Skeletal muscle satellite cell (primary cell): ENCODE data around the gene MAP7.

Source experiments
- H3K27me3 ChIP-seq: 2 replicates; pipeline ENCODE4 v1.7.0; 2013; ENCODE audit warnings: low read length; ENCODE audit not compliant: control insufficient read depth, insufficient read depth
- H3K36me3 ChIP-seq: 2 replicates; pipeline ENCODE4 v1.7.0; 2013; ENCODE audit warnings: mild to moderate bottlenecking, control low read depth, low read length; ENCODE audit not compliant: insufficient read depth
- H3K4me1 ChIP-seq: 2 replicates; pipeline ENCODE4 v1.7.0; 2013; ENCODE audit warnings: low read length; ENCODE audit not compliant: control insufficient read depth, insufficient read depth
- H3K4me2 ChIP-seq: 2 replicates; pipeline ENCODE4 v1.7.0; 2013; ENCODE audit warnings: mild to moderate bottlenecking, low read length
- H3K4me3 ChIP-seq: 2 replicates; pipeline ENCODE4 v1.7.0; 2013; ENCODE audit warnings: low read length
- H3K9ac ChIP-seq: 2 replicates; pipeline ENCODE4 v1.7.0; 2013; ENCODE audit warnings: mild to moderate bottlenecking, low read depth, low read length, moderate library complexity
- H3K9me3 ChIP-seq: replicated peaks from 2 replicates; pipeline ENCODE4 v1.7.0; 2013; ENCODE audit warnings: mild to moderate bottlenecking, control low read depth, low read length

MAP7 gene

GRCh38 chr6:136527831-136528230 lies 22.4 kb downstream of the MAP7 start:
- H3K27me3 ChIP-seq = no peaks in the 10 kb centered on the region
- no peaks in the 10 kb centered on the region for H3K9me3 ChIP-seq

DNA sequence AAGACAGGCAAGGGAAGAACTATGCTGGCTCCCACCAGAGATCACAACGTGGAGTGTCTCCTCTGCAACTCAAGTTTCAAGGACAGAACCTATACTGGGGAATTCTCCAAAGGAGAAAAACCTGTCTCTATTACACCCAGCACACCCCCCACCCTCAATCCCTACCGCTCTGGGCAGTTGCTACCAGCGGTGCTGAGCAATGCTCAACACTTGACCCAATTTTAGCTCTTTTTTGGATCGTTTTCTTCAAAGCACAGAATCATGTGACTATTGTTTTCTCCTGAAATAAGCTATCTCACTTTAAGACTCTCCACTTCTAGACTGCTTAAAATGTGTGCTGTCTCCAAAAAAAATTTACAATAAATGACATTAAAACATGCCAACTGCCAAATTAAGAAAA lies 23.3 kb downstream of the MAP7 start:
- Histone ChIP-seq H3K4me3 (no peak overlapping the region), H3K9ac (no peak overlapping the region), H3K27me3 (no peaks in the 10 kb centered on the region), H3K4me2 (no peak overlapping the region), H3K9me3 (no peaks in the 10 kb centered on the region), H3K36me3 (no peaks in the 10 kb centered on the region), H3K4me1 (no peaks in the 10 kb centered on the region)

More at GRCh38 chr6:136527831-136528230, 22.4 kb downstream of the MAP7 start:
- Histone ChIP-seq H3K4me1 (no peaks in the 10 kb centered on the region), H3K4me2 (no peak overlapping the region), H3K9ac (no peak overlapping the region), H3K4me3 (no peak overlapping the region), H3K36me3 (no peaks in the 10 kb centered on the region)

- H3K36me3 ChIP-seq = no peaks in the 10 kb centered on the region
- no peak overlapping the region for H3K9ac ChIP-seq
- H3K4me2 ChIP-seq = no peak overlapping the region
- H3K4me3 ChIP-seq = no peak overlapping the region
- no peaks in the 10 kb centered on the region for H3K27me3 ChIP-seq
- no peaks in the 10 kb centered on the region for H3K9me3 ChIP-seq
- H3K4me1 ChIP-seq = no peaks in the 10 kb centered on the region
Observed at GRCh38 chr6:136526196-136526930, 23.9 kb downstream of the MAP7 start.

DNA sequence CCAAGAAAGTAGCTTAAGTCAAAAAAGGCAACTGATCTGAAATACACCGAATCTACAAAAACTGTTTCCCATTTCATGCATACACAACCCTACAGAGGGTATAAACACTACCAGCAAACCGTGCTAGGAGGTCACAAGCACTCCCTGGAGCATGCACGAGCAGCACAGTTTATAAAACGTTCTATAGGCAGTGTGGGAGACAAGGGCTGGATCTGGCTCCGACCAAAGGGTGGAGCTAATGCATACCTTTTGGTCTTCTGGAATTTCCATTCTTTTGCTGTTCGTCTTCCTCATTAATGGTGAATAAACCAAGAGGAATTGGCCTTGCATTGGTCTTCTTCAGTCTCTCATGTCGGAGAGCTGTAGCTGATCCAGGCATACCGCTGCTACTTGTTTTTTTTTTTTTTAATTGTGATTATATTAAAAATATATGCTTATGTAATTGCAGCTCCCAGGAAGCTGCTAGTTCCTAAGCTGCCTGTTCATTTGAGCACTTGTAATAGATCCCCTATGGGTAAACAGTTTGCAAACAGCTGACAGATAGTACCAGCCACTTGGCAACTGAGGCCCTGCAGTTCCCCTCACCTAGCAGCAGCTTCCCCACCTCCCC lies 24.5 kb downstream of the MAP7 start:
- Histone ChIP-seq H3K4me1 (no peaks in the 10 kb centered on the region), H3K4me3 (no peak overlapping the region), H3K9ac (no peak overlapping the region), H3K4me2 (no peak overlapping the region), H3K9me3 (no peaks in the 10 kb centered on the region), H3K36me3 (no peaks in the 10 kb centered on the region), H3K27me3 (peaks cover 1% of the 10 kb centered on the region)

- Histone ChIP-seq H3K9ac (no peak overlapping the region), H3K27me3 (peaks cover 9% of the 10 kb centered on the region), H3K9me3 (no peaks in the 10 kb centered on the region), H3K4me2 (no peak overlapping the region), H3K36me3 (no peaks in the 10 kb centered on the region), H3K4me1 (no peaks in the 10 kb centered on the region), H3K4me3 (no peak overlapping the region)
Observed at GRCh38 chr6:136524936-136525413, 25.2 kb downstream of the MAP7 start.

DNA sequence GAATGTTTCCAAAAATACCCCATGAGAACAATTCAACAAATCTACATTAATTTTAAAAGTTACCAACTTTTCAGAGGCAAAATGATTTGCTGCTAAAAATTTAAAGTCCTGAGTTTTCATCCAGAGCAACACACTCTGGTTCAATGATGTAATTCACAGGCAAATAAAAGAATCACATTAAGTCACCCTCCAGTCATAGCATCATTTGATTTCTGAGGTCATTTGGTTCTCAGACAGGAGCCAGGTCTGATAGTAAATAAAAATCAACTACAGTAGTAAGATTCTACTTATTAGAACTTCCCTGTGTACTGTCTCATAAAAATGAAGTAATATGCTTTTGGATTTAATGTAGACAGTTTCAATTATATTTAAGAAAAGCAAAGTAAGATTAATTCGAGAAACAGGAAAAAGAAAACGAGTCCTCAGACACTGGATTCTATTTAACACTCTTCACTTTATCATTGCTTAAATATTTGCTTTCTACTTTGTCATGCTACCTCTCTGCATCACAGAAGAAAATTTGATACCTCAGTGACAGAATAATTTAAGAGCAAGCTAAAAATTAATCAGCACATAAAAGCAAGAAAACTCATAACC lies 25.8 kb downstream of the MAP7 start:
- H3K9ac ChIP-seq = no peak overlapping the region
- H3K9me3 ChIP-seq = no peaks in the 10 kb centered on the region
- H3K4me2 ChIP-seq = no peak overlapping the region
- H3K4me1 ChIP-seq = no peaks in the 10 kb centered on the region
- H3K27me3 ChIP-seq = peaks cover 14% of the 10 kb centered on the region
- H3K36me3 ChIP-seq = no peaks in the 10 kb centered on the region
- H3K4me3 ChIP-seq = no peak overlapping the region

DNA sequence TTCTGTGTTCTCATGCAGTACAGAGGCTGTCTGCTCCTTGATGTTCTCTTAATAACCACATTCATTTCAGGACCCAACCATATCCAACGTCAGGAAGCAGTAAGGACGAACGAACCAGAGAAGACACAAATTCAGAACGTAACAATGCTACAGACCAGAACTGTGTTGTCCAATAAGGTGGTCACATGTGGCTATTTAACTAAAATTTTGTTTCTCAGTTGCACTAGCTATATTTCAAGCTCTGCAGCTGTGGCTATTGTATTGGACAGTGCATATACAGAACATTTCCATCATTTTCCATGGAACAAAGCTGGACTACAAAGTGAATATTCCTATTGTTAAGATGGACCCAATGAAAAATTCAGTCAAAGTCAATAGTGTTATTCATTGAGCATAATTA lies 27.0 kb downstream of the MAP7 start:
- H3K9me3 ChIP-seq = no peaks in the 10 kb centered on the region
- H3K4me3 ChIP-seq = no peak overlapping the region
- H3K27me3 ChIP-seq = peaks cover 14% of the 10 kb centered on the region
- no peak overlapping the region for H3K9ac ChIP-seq
- H3K36me3 ChIP-seq = no peaks in the 10 kb centered on the region
- H3K4me2 ChIP-seq = no peak overlapping the region
- no peaks in the 10 kb centered on the region for H3K4me1 ChIP-seq

- H3K27me3 ChIP-seq = peaks cover 14% of the 10 kb centered on the region
- H3K4me2 ChIP-seq = no peak overlapping the region
- no peak overlapping the region for H3K4me3 ChIP-seq
- H3K9ac ChIP-seq = no peak overlapping the region
- no peaks in the 10 kb centered on the region for H3K4me1 ChIP-seq
- H3K9me3 ChIP-seq = no peaks in the 10 kb centered on the region
- H3K36me3 ChIP-seq = no peaks in the 10 kb centered on the region
Observed at GRCh38 chr6:136522636-136523035, 27.6 kb downstream of the MAP7 start.

- Histone ChIP-seq H3K27me3 (peaks cover 14% of the 10 kb centered on the region), H3K4me2 (no peak overlapping the region), H3K4me3 (no peak overlapping the region), H3K36me3 (no peaks in the 10 kb centered on the region), H3K9me3 (no peaks in the 10 kb centered on the region), H3K4me1 (no peaks in the 10 kb centered on the region), H3K9ac (no peak overlapping the region)
Observed at GRCh38 chr6:136521911-136522310, 28.3 kb downstream of the MAP7 start.

GRCh38 chr6:136521427-136521826 lies 28.8 kb downstream of the MAP7 start:
- Histone ChIP-seq H3K27me3 (peaks cover 14% of the 10 kb centered on the region), H3K9ac (no peak overlapping the region), H3K4me3 (no peak overlapping the region), H3K36me3 (no peaks in the 10 kb centered on the region), H3K4me1 (no peaks in the 10 kb centered on the region), H3K9me3 (no peaks in the 10 kb centered on the region), H3K4me2 (no peak overlapping the region)

- Histone ChIP-seq H3K9ac (no peak overlapping the region), H3K4me2 (no peak overlapping the region), H3K4me3 (no peak overlapping the region), H3K9me3 (no peaks in the 10 kb centered on the region), H3K36me3 (no peaks in the 10 kb centered on the region), H3K4me1 (no peaks in the 10 kb centered on the region), H3K27me3 (peaks cover 14% of the 10 kb centered on the region)
Observed at GRCh38 chr6:136520517-136520916, 29.7 kb downstream of the MAP7 start.
